H9 (cell line): ENCODE data around the gene DDA1. TPM values are rescaled to one million over a fixed set of nuclear protein-coding genes. Genes with fewer than 3 reads are reported as not detected.
A peak's percentile ranks its signal among the peaks of the same experiment; 100 is the strongest.

Source experiments
- DNase-seq: peaks from one replicate; pipeline ENCODE4 v3.0.0-alpha.2; 2017
- H2AFZ ChIP-seq: one replicate; pipeline ENCODE4 v1.6.1; 2013; ENCODE audit warnings: mild to moderate bottlenecking, low read length, control low read depth, moderate library complexity
- H2AK5ac ChIP-seq: 2 replicates; pipeline ENCODE4 v1.6.1; 2013; ENCODE audit warnings: low read length, control low read depth, mixed read lengths; ENCODE audit not compliant: insufficient read length
- H2BK120ac ChIP-seq: one replicate; pipeline ENCODE4 v1.6.1; 2013; ENCODE audit warnings: low read depth, mild to moderate bottlenecking, low read length, control low read depth, inconsistent platforms; ENCODE audit not compliant: poor library complexity, severe bottlenecking
- H2BK12ac ChIP-seq: 2 replicates; pipeline ENCODE4 v1.6.1; 2013; ENCODE audit warnings: low read length, control low read depth, mixed read lengths, low read depth; ENCODE audit not compliant: insufficient read length
- H2BK15ac ChIP-seq: 2 replicates; pipeline ENCODE4 v1.6.1; 2013; ENCODE audit warnings: low read depth, low read length, control low read depth
- H2BK20ac ChIP-seq: one replicate; pipeline ENCODE4 v1.6.1; 2013; ENCODE audit warnings: low read depth, mild to moderate bottlenecking, low read length, control low read depth, inconsistent platforms; ENCODE audit not compliant: poor library complexity, severe bottlenecking
- H2BK5ac ChIP-seq: 2 replicates; pipeline ENCODE4 v1.6.1; 2013; ENCODE audit warnings: low read length, control low read depth, mixed read lengths; ENCODE audit not compliant: insufficient read length
- H3K14ac ChIP-seq: 2 replicates; pipeline ENCODE4 v1.6.1; 2013; ENCODE audit warnings: low read length, control low read depth; ENCODE audit not compliant: insufficient read depth
- H3K18ac ChIP-seq: 2 replicates; pipeline ENCODE4 v1.6.1; 2013; ENCODE audit warnings: low read depth, mild to moderate bottlenecking, mixed read lengths, low read length, control low read depth; ENCODE audit not compliant: insufficient read length
- H3K23ac ChIP-seq: 2 replicates; pipeline ENCODE4 v1.6.1; 2013; ENCODE audit warnings: low read length, control low read depth, mixed read lengths, low read depth; ENCODE audit not compliant: insufficient read length
- H3K23me2 ChIP-seq: 2 replicates; pipeline ENCODE4 v1.6.1; 2013; ENCODE audit warnings: low read depth, mild to moderate bottlenecking, mixed read lengths, low read length, control low read depth; ENCODE audit not compliant: insufficient read length, poor library complexity, severe bottlenecking
- H3K27ac ChIP-seq: 2 replicates; pipeline ENCODE4 v1.5.1; 2013; ENCODE audit warnings: low read length, control low read depth, mixed read lengths, low read depth; ENCODE audit not compliant: insufficient read length
- H3K27me3 ChIP-seq: 2 replicates; pipeline ENCODE4 v1.6.1; 2013; ENCODE audit warnings: low read length, control low read depth, inconsistent platforms; ENCODE audit not compliant: insufficient read depth
- H3K4ac ChIP-seq: 2 replicates; pipeline ENCODE4 v1.6.1; 2013; ENCODE audit warnings: low read depth, mild to moderate bottlenecking, control low read depth, inconsistent platforms, low read length, moderate library complexity
- H3K4me1 ChIP-seq: 2 replicates; pipeline ENCODE4 v1.6.1; 2013; ENCODE audit warnings: low read length, control low read depth, inconsistent platforms; ENCODE audit not compliant: insufficient read depth
- H3K4me2 ChIP-seq: 2 replicates; pipeline ENCODE4 v1.6.1; 2013; ENCODE audit warnings: low read length, control low read depth, mixed read lengths; ENCODE audit not compliant: insufficient read length, insufficient read depth
- H3K56ac ChIP-seq: 2 replicates; pipeline ENCODE4 v1.6.1; 2013; ENCODE audit warnings: low read depth, mild to moderate bottlenecking, mixed read lengths, low read length, control low read depth; ENCODE audit not compliant: insufficient read length
- H3K79me1 ChIP-seq: 2 replicates; pipeline ENCODE4 v1.6.1; 2013; ENCODE audit warnings: low read depth, mild to moderate bottlenecking, moderate library complexity, low read length, control low read depth, inconsistent platforms; ENCODE audit not compliant: insufficient read depth, poor library complexity, severe bottlenecking
- H3K79me2 ChIP-seq: 2 replicates; pipeline ENCODE4 v1.6.1; 2013; ENCODE audit warnings: low read length, control low read depth, inconsistent platforms; ENCODE audit not compliant: insufficient read depth
- H3K9ac ChIP-seq: 2 replicates; pipeline ENCODE4 v1.6.1; 2013; ENCODE audit warnings: low read length, control low read depth, mixed read lengths; ENCODE audit not compliant: insufficient read length; ENCODE audit errors: extremely low read depth
- H3K9me3 ChIP-seq: one replicate; pipeline ENCODE4 v1.6.1; 2013; ENCODE audit warnings: low read depth, low read length, inconsistent platforms; ENCODE audit not compliant: control insufficient read depth
- H3T11ph ChIP-seq: one replicate; pipeline ENCODE4 v1.6.1; 2013; ENCODE audit warnings: mild to moderate bottlenecking, low read length, control low read depth, inconsistent platforms
- H4K20me1 ChIP-seq: one replicate; pipeline ENCODE4 v1.6.1; 2013; ENCODE audit not compliant: control insufficient read depth, insufficient read length, insufficient read depth
- H4K5ac ChIP-seq: 2 replicates; pipeline ENCODE4 v1.6.1; 2013; ENCODE audit warnings: low read depth, mild to moderate bottlenecking, mixed read lengths, low read length, control low read depth; ENCODE audit not compliant: insufficient read length
- H4K8ac ChIP-seq: replicated peaks from 2 replicates; pipeline ENCODE4 v1.6.1; 2013; ENCODE audit warnings: low read length, control low read depth, mixed read lengths, low read depth; ENCODE audit not compliant: insufficient read length
- H4K91ac ChIP-seq: 2 replicates; pipeline ENCODE4 v1.6.1; 2013; ENCODE audit warnings: low read depth, mild to moderate bottlenecking, moderate library complexity, mixed read lengths, low read length, control low read depth; ENCODE audit not compliant: insufficient read length
- H3K27ac Mint-ChIP-seq, 3 experiments: 2 replicates in 2 of 3; 3 replicates in 1 of 3; pipeline ENCODE4 v1.8.0; 2020 to 2021; ENCODE audit warnings: mixed read lengths in 3 of 3, mild to moderate bottlenecking in 1 of 3, moderate library complexity in 1 of 3
- H3K27me3 Mint-ChIP-seq: 2 replicates; pipeline ENCODE4 v1.8.0; 2021; ENCODE audit warnings: low read depth, mild to moderate bottlenecking, moderate library complexity, mixed read lengths
- H3K36me3 Mint-ChIP-seq, 3 experiments: 2 replicates in 2 of 3; 3 replicates in 1 of 3; pipeline ENCODE4 v1.8.0; 2020 to 2021; ENCODE audit warnings: low read depth in 3 of 3, mixed read lengths in 3 of 3; ENCODE audit not compliant: insufficient read depth in 1 of 3
- H3K4me1 Mint-ChIP-seq, 2 experiments: 2 replicates each; pipeline ENCODE4 v1.8.0; 2020; ENCODE audit warnings: mixed read lengths in 2 of 2
- H3K4me3 Mint-ChIP-seq, 2 experiments: 2 replicates in 1 of 2; 3 replicates in 1 of 2; pipeline ENCODE4 v1.8.0; 2020 to 2021; ENCODE audit warnings: mild to moderate bottlenecking in 2 of 2, mixed read lengths in 2 of 2, moderate library complexity in 1 of 2
- H3K9me3 Mint-ChIP-seq, 2 experiments: 2 replicates in 1 of 2; 3 replicates in 1 of 2; pipeline ENCODE4 v1.8.0; 2020; ENCODE audit warnings: mild to moderate bottlenecking in 2 of 2, mixed read lengths in 2 of 2, moderate library complexity in 1 of 2
- CTCF ChIP-seq: fragments of 200-600 bp; sonication (generic); conservative IDR thresholded peaks from 3 replicates; pipeline ENCODE4 v1.8.0; 2021; ENCODE audit warnings: antibody characterized with exemption, mild to moderate bottlenecking
- WGBS: extraction: QIAGEN DNeasy Blood & Tissue Kit; methylation state at CpG from one replicate; pipeline ENCODE4 v1.1.7; 2013; ENCODE audit warnings: missing lambda C conversion rate, low lambda C conversion rate, mixed read lengths; ENCODE audit not compliant: insufficient read length; ENCODE audit errors: extremely low coverage; 5-methylcytosine and 5-hydroxymethylcytosine counted together
- total RNA-seq: library from RNA; stranded (reverse); gene quantifications from 2 replicates; pipeline ENCODE4 v1.2.1, GENCODE V29; 2021

DDA1 gene
- total RNA-seq, 1 experiment from 2014 or later, result 45.7 TPM

GRCh38 chr19:17327654-17328516, 18.5 kb downstream of the DDA1 start:
- H3K9me3 Mint-ChIP-seq, result no peaks in the 10 kb centered on the region; a peak in 1 of 5 replicates
- H3K4me1 ChIP-seq, result no peaks in the 10 kb centered on the region
- no peak overlapping the region for H2AFZ ChIP-seq
- H3K56ac ChIP-seq, result no peak overlapping the region
- no peak overlapping the region for H4K91ac ChIP-seq
- peak overlapping the region; percentile 37 for H3K4me2 ChIP-seq
- no peaks in the 10 kb centered on the region for H4K20me1 ChIP-seq
- no peaks in the 10 kb centered on the region for H3K79me1 ChIP-seq
- H2BK15ac ChIP-seq, result no peak overlapping the region
- H3K18ac ChIP-seq, result peak overlapping the region; percentile 51
- H3K27ac Mint-ChIP-seq, result peak overlapping the region; percentile 94 to 97 (median 96); a peak in 6 of 7 replicates
- no CpG with 5 or more reads among the region's 64 CpGs for WGBS
- H4K8ac ChIP-seq, result no peak overlapping the region
- no peak overlapping the region for H4K5ac ChIP-seq
- no peaks in the 10 kb centered on the region for H3K27me3 ChIP-seq
- no peak overlapping the region for H2BK12ac ChIP-seq
- peak overlapping the region; percentile 81 to 93 for H3K4me3 Mint-ChIP-seq
- H3K9me3 ChIP-seq, result no peaks in the 10 kb centered on the region
- H2AK5ac ChIP-seq, result no peak overlapping the region
- H3K4ac ChIP-seq, result no peak overlapping the region
- H3K27ac ChIP-seq, result no peak overlapping the region
- no peak overlapping the region for H2BK5ac ChIP-seq
- no peak overlapping the region for H3T11ph ChIP-seq
- H3K14ac ChIP-seq, result 0 out of 2 replicates have a peak overlapping the region, but pooled peaks have one; percentile 26
- H3K9ac ChIP-seq, result no peak overlapping the region
- peak; percentile 74 for TF ChIP-seq CTCF
- H3K23me2 ChIP-seq, result peaks cover 5% of the 10 kb centered on the region
- peak; percentile 96 for DNase-seq
- peaks cover 13 to 46% (median 34%) of the 10 kb centered on the region in 3 experiments for H3K36me3 Mint-ChIP-seq
- peaks cover 6% of the 10 kb centered on the region for H3K27me3 Mint-ChIP-seq
- no peak overlapping the region for H2BK20ac ChIP-seq
- H3K79me2 ChIP-seq, result no peaks in the 10 kb centered on the region
- no peak overlapping the region for H3K23ac ChIP-seq
- no peak overlapping the region for H2BK120ac ChIP-seq
- H3K4me1 Mint-ChIP-seq, result peaks cover 4 to 30% of the 10 kb centered on the region in 2 experiments
